Activated T-cell treated with anti-CD3 and anti-CD28 coated beads, Interleukin-2, amount 50 U/mL, for 48 hours (primary cell): ENCODE data around the gene TRPM6.
A peak's percentile ranks its signal among the peaks of the same experiment; 100 is the strongest.

ENCODE experiments used
- DNase-seq, 2 experiments: peaks; one replicate each; pipeline ENCODE4 v3.0.0-alpha.2; 2020

TRPM6 gene

GRCh38 chr9:74772121-74772520 is 115.6 kb downstream of the TRPM6 start:
- DNase-seq, result peak; percentile 32 to 38

DNA sequence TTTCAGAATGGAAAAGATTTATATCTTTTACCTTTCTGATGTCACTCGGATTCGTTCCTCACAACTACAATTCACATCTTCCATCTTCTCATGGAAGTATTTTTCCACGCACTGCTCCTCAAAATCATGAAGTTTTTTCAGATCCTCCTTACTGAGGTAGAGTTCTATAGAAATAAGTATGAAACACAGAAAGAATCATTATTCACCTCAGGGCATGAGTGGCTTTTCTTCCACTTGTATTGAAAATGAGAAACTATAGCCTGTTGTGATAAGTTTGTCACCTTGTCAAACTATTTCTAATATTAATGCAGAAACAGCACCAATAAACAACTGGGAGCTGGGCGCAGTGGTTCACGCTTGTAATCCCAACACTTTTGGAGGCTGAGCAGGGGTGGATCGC is 116.0 kb downstream of the TRPM6 start:
- no peak for DNase-seq

- DNase-seq, result peak in 1 of 2 experiments; percentile 52
Observed at GRCh38 chr9:74771262-74771585, 116.5 kb downstream of the TRPM6 start.

DNA sequence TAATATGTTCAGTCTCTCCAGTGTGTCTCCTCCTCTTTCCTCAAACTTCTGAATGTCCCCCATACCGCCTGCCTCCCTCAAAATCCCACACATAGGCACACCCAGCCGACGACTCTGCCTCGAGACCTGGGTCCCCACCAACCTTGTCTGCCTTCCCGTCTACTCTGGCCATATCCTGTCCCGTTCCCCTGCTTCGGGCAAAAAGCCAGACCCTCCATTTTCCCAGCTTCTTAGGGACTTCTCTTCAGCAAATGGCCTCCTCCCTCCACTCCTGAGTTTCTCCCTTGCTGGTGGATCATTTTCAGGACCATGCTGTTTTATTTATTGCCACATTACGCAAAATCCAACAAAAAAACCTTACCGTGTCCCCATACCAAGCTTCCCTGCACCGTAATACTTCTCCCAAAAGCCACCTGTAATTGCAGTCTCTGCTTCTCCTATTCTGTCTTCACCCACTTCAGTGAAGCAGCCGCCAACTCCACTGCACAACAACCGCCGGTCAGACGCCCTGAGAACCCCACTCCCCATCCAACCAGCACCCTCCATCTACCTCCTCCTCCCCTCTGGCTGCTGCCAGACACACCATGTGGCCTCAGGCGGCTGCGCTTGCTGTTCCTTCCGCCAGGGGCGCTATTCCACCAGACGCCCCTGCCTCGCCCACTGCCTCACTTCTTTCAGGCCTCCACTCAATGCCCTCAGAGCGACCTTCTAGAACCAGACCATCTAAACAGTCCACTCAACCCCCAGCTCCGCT is 117.0 kb downstream of the TRPM6 start:
- peak; percentile 57 to 71 for DNase-seq

- no peak for DNase-seq
Observed at GRCh38 chr9:74765481-74765971, 122.2 kb downstream of the TRPM6 start.

DNA sequence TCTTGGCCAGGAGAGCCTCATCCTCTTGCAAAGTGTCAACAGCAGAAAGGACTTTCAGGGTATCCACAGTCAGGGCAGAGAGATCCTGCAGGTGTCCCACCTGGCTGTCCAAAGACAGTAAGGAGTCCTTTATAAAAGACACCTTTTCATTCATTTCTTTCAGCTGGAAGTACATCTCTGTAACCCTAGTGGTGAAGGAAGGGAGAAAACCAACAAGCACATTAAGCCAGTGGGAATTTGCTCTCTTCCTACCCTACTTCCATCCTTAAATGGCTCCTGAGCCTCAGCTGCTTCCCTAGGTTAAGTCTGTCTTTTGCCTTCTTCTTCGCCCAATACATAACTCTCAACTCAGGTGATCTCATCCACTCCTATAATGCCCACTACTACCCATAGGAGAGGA is 124.8 kb downstream of the TRPM6 start:
- no peak for DNase-seq

DNA sequence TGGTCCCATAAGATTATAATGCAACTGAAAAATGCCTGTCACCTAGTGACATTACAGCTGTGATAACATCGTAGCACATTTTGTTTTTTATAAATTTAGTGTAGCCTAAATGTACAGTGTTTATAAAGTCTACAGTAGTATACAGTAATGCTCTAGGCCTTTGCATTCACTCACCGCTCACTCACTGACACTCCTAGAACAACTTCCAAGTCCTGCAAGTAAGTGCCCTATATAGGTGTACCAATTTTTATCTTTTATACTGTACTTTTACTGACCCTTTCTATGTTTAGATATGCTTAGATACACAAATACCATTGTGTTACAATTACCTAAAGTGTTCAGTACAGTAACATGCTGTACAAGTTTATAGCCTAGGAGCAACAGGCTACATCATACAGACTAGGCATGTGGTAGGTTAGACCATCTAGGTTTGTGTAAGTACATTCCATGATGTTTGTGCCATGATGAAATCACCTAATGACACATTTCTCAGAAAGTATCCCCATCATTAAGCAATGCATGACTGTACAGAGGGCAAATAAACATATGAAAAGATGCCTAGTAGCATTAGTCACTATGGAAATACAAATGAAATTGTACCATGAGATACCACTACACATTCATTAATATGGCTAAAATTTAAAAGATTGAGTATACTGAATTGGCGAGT is 127.6 kb downstream of the TRPM6 start:
- DNase-seq, result no peak

- no peak for DNase-seq
Observed at GRCh38 chr9:74755999-74756398, 131.7 kb downstream of the TRPM6 start.

GRCh38 chr9:74755355-74755754 is 132.4 kb downstream of the TRPM6 start:
- no peak for DNase-seq

DNA sequence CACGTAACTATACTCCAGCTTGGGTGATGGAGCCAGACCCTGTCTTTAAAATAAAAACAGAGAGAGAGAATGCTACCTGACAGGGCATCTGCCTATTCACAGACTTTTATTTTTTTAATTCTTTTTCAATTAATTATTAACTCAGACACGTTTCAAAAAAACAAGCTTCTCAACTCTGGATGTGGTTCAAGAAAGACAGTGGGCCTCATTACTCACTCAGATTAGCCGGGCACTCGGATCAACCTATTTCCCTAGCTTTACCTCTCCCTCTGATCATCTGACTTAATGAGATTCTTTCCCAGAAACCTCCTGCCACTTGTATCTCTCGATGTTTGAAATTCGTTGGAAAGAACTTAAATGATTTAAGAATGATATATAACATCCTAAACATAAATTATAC is 134.1 kb downstream of the TRPM6 start:
- DNase-seq, result no peak

DNA sequence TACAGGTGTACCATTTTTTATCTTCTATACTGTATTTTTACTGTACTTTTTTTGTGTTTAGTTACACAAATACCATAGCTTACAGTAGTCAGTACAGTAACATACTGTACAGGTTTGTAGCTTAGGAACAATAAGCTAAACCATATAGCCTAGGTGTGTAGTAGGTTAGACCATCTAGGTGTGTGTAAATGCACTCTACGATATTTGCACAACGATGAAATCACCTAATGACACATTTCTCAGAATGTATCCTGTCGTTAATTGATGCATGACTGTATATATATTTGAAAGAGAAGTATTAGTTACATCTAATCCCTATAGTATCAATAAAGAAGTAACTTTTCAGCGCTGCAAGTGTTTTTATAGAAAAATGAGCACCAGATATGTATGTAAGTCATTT is 138.8 kb downstream of the TRPM6 start:
- DNase-seq, result no peak

- peak; percentile 19 to 23 for DNase-seq
Observed at GRCh38 chr9:74742792-74743730, 144.7 kb downstream of the TRPM6 start.

- no peak for DNase-seq
Observed at GRCh38 chr9:74742191-74742790, 145.4 kb downstream of the TRPM6 start.

GRCh38 chr9:74736646-74737045 is 151.1 kb downstream of the TRPM6 start:
- no peak for DNase-seq

GRCh38 chr9:74735761-74736160 is 152.0 kb downstream of the TRPM6 start:
- no peak for DNase-seq

GRCh38 chr9:74729136-74729695 is 158.5 kb downstream of the TRPM6 start:
- DNase-seq, result no peak

- DNase-seq, result no peak
Observed at GRCh38 chr9:74728176-74728575, 159.5 kb downstream of the TRPM6 start.

DNA sequence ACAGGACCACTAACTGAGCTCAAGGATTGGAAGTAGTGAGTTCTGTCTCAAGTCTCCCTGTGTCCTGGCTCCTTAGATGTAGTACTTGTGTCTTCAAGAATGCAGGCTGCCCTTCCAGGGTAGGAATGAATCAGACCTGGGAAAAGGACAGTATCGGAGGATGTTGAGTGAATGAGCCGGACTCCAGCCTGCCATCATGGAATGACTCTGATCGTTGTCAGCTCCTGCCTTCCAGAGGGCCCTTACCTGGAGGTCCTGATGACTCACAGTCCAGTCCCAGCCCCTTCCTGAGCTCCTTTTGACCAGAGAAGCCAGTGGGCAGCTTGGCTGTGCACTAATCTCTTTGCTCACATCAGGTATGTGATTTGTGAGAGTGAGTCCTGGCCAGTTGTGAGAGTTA is 161.1 kb downstream of the TRPM6 start:
- DNase-seq, result no peak

- DNase-seq, result no peak
Observed at GRCh38 chr9:74724317-74724716, 163.4 kb downstream of the TRPM6 start.

DNA sequence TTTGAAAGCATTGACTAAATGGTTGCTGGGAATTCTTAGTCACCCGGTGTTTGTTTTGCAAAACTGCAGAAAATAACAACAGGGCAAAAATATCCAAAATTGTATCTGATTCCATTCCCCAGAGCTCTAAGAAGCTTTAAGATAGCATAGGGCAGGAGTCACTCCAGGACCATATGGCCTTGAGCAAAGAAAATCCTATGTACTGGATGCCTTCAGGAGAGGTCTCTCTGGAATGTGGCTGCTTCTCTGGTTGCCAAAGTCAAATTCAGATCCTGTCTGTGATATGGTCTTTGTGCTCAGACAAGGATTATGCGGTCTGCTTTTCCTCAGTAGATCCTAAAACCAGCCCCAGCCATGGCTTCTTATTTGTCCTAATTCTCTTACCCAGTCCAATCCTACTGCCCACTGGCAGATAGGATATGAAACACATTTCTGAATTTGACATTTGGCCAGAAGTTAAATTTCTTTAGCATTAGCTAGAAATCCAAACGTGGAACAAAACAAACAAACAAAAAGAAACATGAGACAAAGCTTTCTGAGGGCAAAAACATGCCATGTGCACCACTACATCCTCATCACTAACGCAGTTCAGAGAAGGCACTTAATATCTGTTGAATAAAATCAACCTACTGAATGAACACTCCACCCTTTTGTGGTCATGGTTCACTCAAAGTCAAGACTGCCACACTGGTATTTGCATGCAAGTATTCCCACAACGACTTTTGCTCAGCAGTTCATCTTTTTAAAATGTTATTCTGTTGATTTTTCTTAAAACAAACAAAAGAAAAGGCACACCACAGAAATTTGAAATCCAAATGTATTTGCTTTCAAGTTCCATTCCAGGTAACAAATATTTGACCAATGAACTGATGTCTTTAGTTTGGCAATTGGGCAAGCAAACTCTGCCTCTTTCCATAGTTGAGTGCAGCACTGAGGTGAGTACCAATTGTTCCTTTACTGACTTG is 165.7 kb downstream of the TRPM6 start:
- DNase-seq, result no peak

- DNase-seq, result no peak
Observed at GRCh38 chr9:74719306-74719705, 168.4 kb downstream of the TRPM6 start.
